Measurements from ENCODE around the gene DENND1B.
"Not testable (repeated sequence)": the region's sequence is repeated elsewhere in the genome, so short reads cannot be mapped to it uniquely, and the experiment has no call there.

Gene DENND1B

GRCh38 chr1:197620714-197621163 lies 154.5 kb downstream of the DENND1B start:
- no peak for DNase-seq

GRCh38 chr1:197619008-197619640 lies 156.2 kb downstream of the DENND1B start:
- no peak for DNase-seq

GRCh38 chr1:197618061-197618460 lies 157.2 kb downstream of the DENND1B start:
- DNase-seq = no peak

DNA sequence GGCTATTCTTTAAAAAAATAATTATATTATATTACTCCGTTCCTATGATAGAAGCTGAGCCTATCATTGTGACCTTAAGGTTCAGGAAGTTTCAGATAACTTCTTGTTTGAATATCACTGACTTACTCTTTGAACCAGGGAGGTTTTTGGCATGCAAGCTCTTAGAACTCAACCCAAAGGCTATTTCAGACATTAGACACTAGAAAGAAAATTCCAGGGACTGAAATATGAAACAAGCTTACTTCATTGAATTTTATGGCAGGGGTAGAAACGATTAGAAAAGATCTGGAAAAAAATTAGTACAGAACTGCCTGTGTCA lies 159.6 kb downstream of the DENND1B start:
- DNase-seq = no peak

GRCh38 chr1:197614916-197615692 lies 160.2 kb downstream of the DENND1B start:
- peak in 2 of 5 donors; percentile 1 to 27 for DNase-seq

GRCh38 chr1:197606168-197606845 lies 169.0 kb downstream of the DENND1B start:
- no peak for DNase-seq

- DNase-seq = no peak
These were observed 171.0 kb downstream of the DENND1B start for GRCh38 chr1:197604302-197604701.

DNA sequence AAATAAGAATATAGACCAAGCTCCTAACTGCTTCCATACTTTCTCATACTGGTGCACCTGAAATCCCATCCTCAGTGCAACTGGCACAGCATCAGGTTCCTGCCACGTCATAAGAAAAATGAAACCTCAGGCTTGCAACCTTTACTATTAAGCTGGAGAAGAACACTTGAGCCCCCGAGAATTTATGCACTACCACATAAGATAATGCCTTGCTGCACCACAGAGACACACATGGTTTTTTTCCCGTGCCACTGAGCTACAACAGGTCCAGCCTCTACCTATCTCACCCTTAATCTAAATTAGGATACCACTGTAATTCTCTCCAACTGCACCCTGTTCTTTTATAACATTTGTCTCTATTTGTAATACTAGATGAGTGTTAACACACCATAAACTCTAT lies 174.5 kb downstream of the DENND1B start:
- no peak for DNase-seq

DNA sequence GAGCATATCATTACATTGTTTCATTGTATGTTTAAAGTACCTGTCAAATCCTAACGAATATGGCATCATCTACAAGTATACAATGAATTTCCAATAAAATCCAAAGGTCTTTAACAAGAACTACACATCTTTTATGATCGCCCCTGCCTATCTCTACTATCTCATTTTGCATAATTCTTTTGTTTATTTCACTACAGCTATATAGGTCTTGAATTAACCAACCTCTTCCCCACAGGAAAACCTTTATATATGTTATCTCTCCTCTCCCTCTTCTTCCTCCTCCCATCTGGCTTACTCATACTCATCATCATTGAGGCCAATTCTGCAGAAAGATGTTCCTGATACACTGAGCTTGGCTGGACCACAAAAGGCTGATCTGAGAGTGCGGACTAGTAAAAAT lies 175.5 kb downstream of the DENND1B start:
- DNase-seq = no peak

- no peak for DNase-seq
These were observed 176.3 kb downstream of the DENND1B start for GRCh38 chr1:197598935-197599334.

DNA sequence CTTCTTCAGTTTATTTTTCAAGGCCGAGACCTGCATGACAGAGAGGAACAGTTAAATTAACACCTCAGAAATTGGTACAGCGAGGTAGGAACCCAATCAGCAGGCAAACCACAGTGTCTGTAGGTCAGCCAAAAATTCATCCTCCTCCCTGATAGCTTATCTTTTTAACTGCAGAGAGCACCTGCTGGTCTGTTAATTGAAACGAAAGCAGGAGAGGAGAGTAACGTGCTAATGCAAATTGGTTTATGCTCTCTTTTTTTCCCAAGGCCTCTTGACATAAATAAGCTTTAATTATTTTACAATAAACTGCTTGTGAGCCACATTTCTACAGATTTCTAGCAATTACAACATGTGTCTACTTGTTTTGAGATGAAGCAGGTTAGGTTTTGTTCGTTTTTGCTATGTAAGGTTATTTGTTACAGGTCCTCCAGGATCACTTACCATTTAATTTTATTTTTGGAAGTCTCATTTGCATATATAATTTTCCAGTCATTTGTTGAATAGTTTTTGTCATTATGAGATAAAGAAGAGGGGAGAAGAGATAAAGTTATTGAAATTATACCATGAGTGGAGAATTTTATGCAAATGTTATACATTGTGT lies 179.9 kb downstream of the DENND1B start:
- no peak for DNase-seq

- DNase-seq = no peak
These were observed 184.6 kb downstream of the DENND1B start for GRCh38 chr1:197590687-197591086.

- no peak for DNase-seq
These were observed 189.5 kb downstream of the DENND1B start for GRCh38 chr1:197585809-197586208.

GRCh38 chr1:197577580-197577979 lies 197.7 kb downstream of the DENND1B start:
- DNase-seq = no peak

- not testable (repeated sequence) for DNase-seq
These were observed 199.7 kb downstream of the DENND1B start for GRCh38 chr1:197575531-197575930.

GRCh38 chr1:197572169-197572568 lies 203.1 kb downstream of the DENND1B start:
- DNase-seq = peak in 1 of 5 donors; percentile 1

- no peak for DNase-seq
These were observed 207.8 kb downstream of the DENND1B start for GRCh38 chr1:197567442-197567841.

- no peak for DNase-seq
These were observed 214.2 kb downstream of the DENND1B start for GRCh38 chr1:197561041-197561440.

GRCh38 chr1:197559655-197560054 lies 215.6 kb downstream of the DENND1B start:
- no peak for DNase-seq

DNA sequence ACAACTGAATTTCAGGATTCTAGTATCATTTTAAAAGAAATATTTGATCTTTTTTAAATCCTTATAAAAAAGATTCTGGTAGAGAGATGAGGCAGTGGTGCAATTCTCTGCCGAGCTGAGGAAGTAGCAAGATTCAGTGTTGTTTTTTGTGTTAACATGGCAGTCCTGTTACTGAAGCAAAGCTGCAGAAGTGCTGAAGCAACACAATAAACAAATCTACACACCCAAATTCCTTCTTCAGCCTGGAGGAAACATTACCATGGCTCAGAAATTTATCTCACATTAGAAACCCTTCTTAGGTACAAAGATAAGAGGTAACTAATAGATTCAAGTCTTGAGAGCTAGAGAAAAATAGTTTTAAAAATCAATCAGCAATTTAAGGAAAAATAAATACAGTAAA lies 216.0 kb downstream of the DENND1B start:
- DNase-seq = no peak

DNA sequence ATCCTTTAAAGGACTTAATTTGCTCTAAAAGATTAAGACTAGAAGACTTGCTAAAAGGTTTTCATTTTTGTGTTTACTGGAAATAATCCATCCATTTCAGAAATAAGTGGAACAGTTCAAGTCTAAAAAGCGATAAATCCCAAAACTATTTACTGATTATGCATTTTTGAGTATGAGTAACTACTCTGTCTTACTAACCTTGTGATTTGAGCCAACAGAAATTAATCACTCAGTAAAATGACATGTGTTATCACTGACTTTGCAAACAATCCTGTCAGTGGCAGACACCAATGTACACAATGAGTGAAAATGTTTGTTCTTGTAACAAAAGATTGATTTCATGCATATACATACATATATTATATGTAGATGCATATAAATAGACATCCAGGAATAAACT lies 218.0 kb downstream of the DENND1B start:
- no peak for DNase-seq

GRCh38 chr1:197553281-197553680 lies 222.0 kb downstream of the DENND1B start:
- DNase-seq = no peak

GRCh38 chr1:197546989-197547388 lies 228.3 kb downstream of the DENND1B start:
- no peak for DNase-seq

DNA sequence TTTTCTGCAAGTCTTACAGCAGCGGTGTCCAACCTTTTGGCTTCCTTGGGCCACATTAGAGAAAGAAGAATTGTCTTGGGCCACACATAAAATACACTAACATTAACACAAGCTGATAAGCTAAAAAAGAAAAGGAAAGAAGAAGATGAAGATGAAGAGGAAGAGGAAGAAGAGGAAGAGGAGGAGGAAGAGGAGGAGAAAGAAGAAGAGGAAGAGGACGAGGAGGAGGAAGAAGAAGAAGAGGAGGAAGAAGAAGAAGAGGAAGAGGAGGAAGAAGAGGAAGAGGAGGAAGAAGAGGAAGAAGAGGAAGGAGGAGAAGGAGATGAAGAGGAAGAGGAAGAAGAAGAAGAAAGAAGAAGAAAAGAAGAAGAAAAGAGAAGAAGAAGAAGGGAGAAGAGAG lies 230.7 kb downstream of the DENND1B start:
- DNase-seq = no peak

Measured in T-helper 1 cell (primary cell).